ENCODE data around the gene PLCL2. TPM values are rescaled to one million over a fixed set of nuclear protein-coding genes. Genes with fewer than 3 reads are reported as not detected.

PLCL2 gene
- polyA plus RNA-seq, 6 donors from 2014 or later, result 65.7 to 92.7 (median 69.1) TPM

DNA sequence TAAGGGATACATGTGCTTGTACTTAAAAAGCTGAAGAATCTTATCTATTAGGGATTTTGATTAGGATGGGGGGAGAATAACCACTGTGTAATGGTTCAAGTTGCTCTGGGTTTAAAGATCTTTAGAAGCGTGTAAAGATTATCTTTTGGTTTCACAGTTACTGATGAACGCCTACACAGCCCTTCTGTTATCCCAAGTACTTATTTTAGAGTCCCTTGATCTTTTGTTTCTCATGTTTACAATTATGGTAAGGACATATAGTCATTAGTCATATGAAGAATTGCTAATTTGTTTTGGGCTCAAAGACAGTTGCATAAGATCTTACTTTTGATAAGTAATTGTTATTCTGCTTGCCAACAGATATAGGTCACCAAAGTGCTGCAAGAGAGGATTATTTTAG is 160.1 kb downstream of the PLCL2 start:
- Mint-ChIP-seq H3K4me1 (peaks cover 15 to 27% (median 15%) of the 10 kb centered on the region in 3 donors), H3K27me3 (no peaks in the 10 kb centered on the region), H3K4me3 (no peak overlapping the region), H3K36me3 (peaks cover 40 to 47% of the 10 kb centered on the region in 2 donors), H3K9me3 (peaks cover 0 to 5% (median 2%) of the 10 kb centered on the region in 7 donors), H3K27ac (peak overlapping the region in 1 of 6 donors; percentile 57)
- DNase-seq (no peak), ATAC-seq (ENCODE audit: low read depth in 2 of 2) (no peak)

DNA sequence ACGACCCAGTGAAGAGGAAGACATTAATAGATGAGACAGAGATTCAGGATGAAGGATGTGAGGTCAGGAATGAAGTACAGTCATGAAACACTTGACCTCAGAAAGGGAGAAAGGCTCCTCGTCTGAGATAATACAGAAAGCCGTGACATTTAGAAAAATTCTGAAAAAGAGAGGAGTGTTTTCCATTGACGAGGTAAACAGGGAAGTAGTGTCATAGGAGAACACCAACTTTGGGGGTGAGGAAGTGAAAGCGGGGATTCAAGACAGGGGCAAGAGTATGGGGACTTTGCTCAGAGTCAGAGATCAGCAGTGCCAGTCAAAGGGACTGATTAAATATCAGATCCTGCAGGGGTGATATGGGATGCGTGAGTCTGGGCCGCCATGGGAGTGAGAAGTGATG is 160.9 kb downstream of the PLCL2 start:
- peaks cover 14 to 36% (median 15%) of the 10 kb centered on the region in 3 donors for H3K4me1 Mint-ChIP-seq
- DNase-seq, result no peak
- peaks cover 0 to 7% (median 2%) of the 10 kb centered on the region in 7 donors for H3K9me3 Mint-ChIP-seq
- ATAC-seq (ENCODE audit: low read depth in 2 of 2), result no peak
- no peaks in the 10 kb centered on the region for H3K27me3 Mint-ChIP-seq
- peaks cover 40 to 47% of the 10 kb centered on the region in 2 donors for H3K36me3 Mint-ChIP-seq
- peak overlapping the region in 2 of 6 donors; percentile 40 to 89 for H3K27ac Mint-ChIP-seq
- H3K4me3 Mint-ChIP-seq, result no peak overlapping the region

DNA sequence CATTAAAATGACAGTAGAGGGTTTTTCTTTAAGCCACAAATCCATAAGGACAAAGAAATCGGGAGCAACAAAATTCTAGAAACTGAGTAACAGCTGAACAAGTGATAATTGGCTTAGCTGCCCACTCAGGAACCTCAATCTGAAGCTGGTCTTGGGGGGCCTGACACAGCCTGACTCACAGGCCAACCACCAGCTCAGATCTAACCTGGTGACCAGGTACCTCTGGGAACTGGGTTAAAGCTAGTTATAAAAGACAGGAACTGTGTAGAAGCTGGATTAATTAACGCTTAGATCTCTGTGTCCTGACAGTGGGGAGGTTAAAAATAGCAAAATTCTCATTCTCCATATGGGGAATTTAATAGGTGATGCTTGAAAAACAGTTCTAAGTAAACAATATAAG is 161.9 kb downstream of the PLCL2 start:
- peaks cover 10 to 44% (median 16%) of the 10 kb centered on the region in 3 donors for H3K4me1 Mint-ChIP-seq
- H3K4me3 Mint-ChIP-seq, result no peak overlapping the region
- peaks cover 40 to 47% of the 10 kb centered on the region in 2 donors for H3K36me3 Mint-ChIP-seq
- H3K27me3 Mint-ChIP-seq, result no peaks in the 10 kb centered on the region
- ATAC-seq (ENCODE audit: low read depth in 2 of 2) (no peak), DNase-seq (no peak)
- H3K27ac Mint-ChIP-seq, result peak overlapping the region in 1 of 6 donors; percentile 40
- peaks cover 0 to 7% (median 2%) of the 10 kb centered on the region in 7 donors for H3K9me3 Mint-ChIP-seq

DNA sequence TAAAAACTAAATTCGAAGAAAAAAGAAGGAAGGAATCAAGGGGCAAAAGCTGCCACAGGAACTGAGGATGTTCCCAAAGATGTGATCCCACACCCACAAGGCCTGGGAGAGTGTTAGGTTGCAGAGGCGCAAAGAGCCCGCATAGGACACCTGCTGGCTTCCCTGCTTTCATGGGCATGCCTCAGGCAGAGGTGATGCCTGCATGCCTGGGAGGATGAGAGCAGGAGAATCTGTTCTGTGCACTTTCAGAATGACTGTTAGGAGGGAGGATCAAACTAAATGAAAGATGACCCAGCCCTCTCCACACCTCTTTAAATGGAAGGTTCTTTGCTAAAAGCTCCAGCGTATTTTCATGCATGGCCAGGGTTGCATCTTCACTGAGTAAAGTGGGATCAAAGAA is 162.4 kb downstream of the PLCL2 start:
- no peak for ATAC-seq (ENCODE audit: low read depth in 2 of 2)
- no peaks in the 10 kb centered on the region for H3K27me3 Mint-ChIP-seq
- H3K9me3 Mint-ChIP-seq, result peaks cover 0 to 7% (median 2%) of the 10 kb centered on the region in 7 donors
- H3K4me1 Mint-ChIP-seq, result peaks cover 15 to 49% (median 21%) of the 10 kb centered on the region in 3 donors
- DNase-seq, result no peak
- H3K4me3 Mint-ChIP-seq, result no peak overlapping the region
- H3K27ac Mint-ChIP-seq, result peak overlapping the region in 1 of 6 donors; percentile 53
- peaks cover 40 to 47% of the 10 kb centered on the region in 2 donors for H3K36me3 Mint-ChIP-seq

DNA sequence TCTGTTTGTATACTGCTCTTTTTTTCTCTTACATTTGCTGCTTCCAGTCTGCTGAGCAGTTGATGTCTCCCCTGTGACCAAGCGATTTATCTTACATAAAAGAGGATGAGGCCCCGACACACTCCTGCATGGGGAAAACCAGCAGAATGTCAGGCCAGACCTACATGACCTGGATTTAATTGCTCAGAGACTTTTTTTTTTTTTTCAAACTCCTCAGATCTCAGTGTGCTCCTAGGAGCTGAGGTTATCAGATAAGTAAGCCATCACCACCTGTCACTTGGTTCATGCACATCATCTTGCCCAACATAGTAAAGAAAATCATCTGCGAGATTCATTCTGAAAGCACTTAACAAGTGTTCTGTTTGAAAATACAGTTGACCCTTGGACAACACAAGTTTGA is 163.1 kb downstream of the PLCL2 start:
- Mint-ChIP-seq H3K9me3 (peaks cover 0 to 7% (median 2%) of the 10 kb centered on the region in 7 donors), H3K36me3 (peaks cover 40 to 47% of the 10 kb centered on the region in 2 donors), H3K27ac (peak overlapping the region in 1 of 6 donors; percentile 59), H3K27me3 (no peaks in the 10 kb centered on the region), H3K4me3 (peak overlapping the region in 1 of 8 donors; percentile 58), H3K4me1 (peaks cover 20 to 56% (median 26%) of the 10 kb centered on the region in 3 donors)
- DNase-seq (no peak), ATAC-seq (ENCODE audit: low read depth in 2 of 2) (no peak)

DNA sequence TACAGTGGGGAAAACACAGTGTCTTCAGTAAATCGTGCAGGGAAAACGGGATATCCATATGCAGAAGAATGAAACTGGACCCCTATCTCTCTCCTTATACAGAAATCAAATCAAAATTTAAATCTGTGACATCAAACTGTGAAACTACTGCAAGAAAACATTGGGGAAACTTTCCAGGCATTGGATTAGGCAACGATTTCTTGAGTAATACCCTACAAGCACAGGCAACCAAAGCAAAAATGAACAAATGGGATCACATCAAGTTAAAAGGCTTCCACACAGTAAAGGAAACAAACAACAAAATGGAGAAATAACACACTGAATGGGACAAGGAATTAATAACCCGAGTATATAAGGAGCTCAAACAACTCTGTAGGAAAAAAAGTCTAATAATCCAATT is 165.3 kb downstream of the PLCL2 start:
- Mint-ChIP-seq H3K4me1 (peaks cover 32 to 67% (median 32%) of the 10 kb centered on the region in 3 donors), H3K27ac (peak overlapping the region in 1 of 6 donors; percentile 14), H3K27me3 (no peaks in the 10 kb centered on the region), H3K36me3 (peaks cover 48 to 58% of the 10 kb centered on the region in 2 donors), H3K4me3 (no peak overlapping the region), H3K9me3 (peaks cover 0 to 7% (median 2%) of the 10 kb centered on the region in 7 donors)
- no peak for DNase-seq
- ATAC-seq (ENCODE audit: low read depth in 2 of 2), result no peak

DNA sequence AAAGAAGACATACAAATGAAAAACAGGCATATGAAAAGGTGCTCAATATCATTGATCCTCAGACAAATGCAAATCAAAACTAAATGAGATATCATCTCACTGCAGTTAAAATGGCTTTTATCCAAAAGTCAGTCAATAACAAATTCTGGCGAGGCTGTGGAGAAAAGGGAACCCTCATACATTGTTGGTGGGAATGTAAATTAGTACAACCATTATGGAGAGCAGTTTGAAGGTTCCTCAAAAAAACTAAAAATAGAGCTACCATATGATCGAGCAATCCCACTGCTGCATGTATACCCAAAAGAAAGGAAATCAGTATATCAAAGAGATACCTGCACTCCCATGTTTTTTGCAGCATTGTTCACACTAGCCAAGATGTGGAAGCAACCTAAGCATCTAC is 165.8 kb downstream of the PLCL2 start:
- DNase-seq, result no peak
- Mint-ChIP-seq H3K4me3 (no peak overlapping the region), H3K27ac (peak overlapping the region in 2 of 6 donors; percentile 14 to 21), H3K9me3 (peaks cover 0 to 7% (median 2%) of the 10 kb centered on the region in 7 donors), H3K4me1 (peaks cover 29 to 62% (median 29%) of the 10 kb centered on the region in 3 donors), H3K27me3 (no peaks in the 10 kb centered on the region), H3K36me3 (peaks cover 44 to 58% of the 10 kb centered on the region in 2 donors)
- ATAC-seq (ENCODE audit: low read depth in 2 of 2), result no peak

DNA sequence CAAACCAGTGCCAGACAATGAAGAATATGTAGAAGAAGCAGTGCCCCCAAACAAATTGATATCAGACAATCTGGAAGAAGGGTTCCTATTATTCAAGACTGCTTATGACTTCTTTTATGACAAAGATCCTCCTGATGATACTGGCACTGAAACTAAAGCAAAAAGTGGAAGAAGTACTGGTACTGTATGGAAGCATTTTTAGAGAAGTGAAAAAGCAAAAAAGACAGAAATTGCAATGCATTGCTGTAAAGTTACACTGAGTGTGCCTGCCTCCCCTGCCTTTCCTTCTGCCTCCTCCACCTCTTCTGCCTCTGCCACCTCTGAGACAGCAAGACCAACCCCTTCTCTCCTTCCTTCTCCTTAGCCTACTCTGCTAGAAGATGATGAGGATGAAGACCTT is 167.6 kb downstream of the PLCL2 start:
- DNase-seq, result peak; percentile 4
- H3K4me1 Mint-ChIP-seq, result peaks cover 23 to 46% (median 24%) of the 10 kb centered on the region in 3 donors
- H3K27ac Mint-ChIP-seq, result peak overlapping the region in 2 of 6 donors; percentile 10 to 79
- peak; percentile 53 to 79 for ATAC-seq (ENCODE audit: low read depth in 2 of 2)
- H3K4me3 Mint-ChIP-seq, result no peak overlapping the region
- no peaks in the 10 kb centered on the region for H3K27me3 Mint-ChIP-seq
- H3K36me3 Mint-ChIP-seq, result peaks cover 29 to 53% of the 10 kb centered on the region in 2 donors
- H3K9me3 Mint-ChIP-seq, result peaks cover 0 to 7% (median 2%) of the 10 kb centered on the region in 7 donors

DNA sequence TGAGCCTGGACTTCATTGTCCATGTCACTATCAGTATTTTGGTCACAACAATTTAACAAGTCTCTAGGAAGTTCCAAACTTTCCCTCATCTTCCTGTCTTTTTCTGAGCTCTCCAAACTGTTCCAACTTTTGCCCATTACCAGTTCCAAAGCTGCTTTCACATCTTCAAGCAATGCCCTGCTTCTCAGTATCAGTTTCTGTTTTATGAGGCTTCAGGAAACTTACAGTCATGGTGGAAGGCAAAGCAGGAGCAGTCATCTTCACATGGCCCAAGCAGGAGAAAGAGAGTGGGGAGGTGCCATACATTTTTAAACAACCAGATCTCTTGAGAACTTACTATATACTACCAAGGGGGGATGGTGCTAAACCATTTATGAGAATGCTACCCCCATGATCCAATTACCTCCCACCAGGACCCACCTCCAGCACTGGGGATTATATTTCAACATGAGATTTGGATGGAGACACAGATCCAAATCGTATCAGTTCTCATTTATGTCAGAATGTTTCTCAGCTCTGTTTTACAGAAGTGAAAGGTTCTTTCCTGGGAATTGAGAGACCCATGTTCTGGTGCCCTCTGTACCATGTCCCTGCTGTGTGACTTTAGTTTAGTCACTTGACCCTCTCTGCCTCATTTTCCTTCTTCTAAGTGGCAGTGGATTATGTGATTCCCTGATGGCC is 169.7 kb downstream of the PLCL2 start:
- Mint-ChIP-seq H3K36me3 (peaks cover 22 to 45% of the 10 kb centered on the region in 2 donors), H3K4me3 (peak overlapping the region in 1 of 8 donors; percentile 4), H3K27ac (peak overlapping the region in 2 of 6 donors; percentile 20 to 48), H3K9me3 (peaks cover 0 to 2% (median 0%) of the 10 kb centered on the region in 7 donors), H3K27me3 (no peaks in the 10 kb centered on the region), H3K4me1 (peaks cover 24 to 56% (median 31%) of the 10 kb centered on the region in 3 donors)
- no peak for DNase-seq
- no peak for ATAC-seq (ENCODE audit: low read depth in 2 of 2)

DNA sequence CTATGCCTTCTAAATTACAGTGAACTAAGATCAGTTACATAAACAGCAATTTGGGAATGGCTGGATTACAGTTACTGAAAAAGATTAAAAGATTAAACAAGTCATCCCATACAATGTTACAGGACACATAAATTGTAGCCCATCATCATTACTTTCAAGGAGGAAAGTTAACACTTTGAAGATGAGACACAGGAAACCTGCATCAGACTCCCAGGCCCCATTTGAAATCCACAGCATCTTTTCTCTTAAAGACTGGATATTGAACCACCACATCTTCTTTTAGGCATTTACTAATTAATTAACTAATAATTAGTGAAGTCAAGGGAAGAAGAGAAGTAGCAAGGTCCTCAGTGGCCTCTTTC is 170.2 kb downstream of the PLCL2 start:
- no peaks in the 10 kb centered on the region for H3K27me3 Mint-ChIP-seq
- H3K9me3 Mint-ChIP-seq, result peaks cover 0 to 1% (median 0%) of the 10 kb centered on the region in 7 donors
- DNase-seq (no peak), ATAC-seq (ENCODE audit: low read depth in 2 of 2) (no peak)
- no peak overlapping the region for H3K4me3 Mint-ChIP-seq
- H3K4me1 Mint-ChIP-seq, result peaks cover 27 to 52% (median 31%) of the 10 kb centered on the region in 3 donors
- peak overlapping the region in 3 of 6 donors; percentile 20 to 58 (median 48) for H3K27ac Mint-ChIP-seq
- H3K36me3 Mint-ChIP-seq, result peaks cover 26 to 45% of the 10 kb centered on the region in 2 donors

DNA sequence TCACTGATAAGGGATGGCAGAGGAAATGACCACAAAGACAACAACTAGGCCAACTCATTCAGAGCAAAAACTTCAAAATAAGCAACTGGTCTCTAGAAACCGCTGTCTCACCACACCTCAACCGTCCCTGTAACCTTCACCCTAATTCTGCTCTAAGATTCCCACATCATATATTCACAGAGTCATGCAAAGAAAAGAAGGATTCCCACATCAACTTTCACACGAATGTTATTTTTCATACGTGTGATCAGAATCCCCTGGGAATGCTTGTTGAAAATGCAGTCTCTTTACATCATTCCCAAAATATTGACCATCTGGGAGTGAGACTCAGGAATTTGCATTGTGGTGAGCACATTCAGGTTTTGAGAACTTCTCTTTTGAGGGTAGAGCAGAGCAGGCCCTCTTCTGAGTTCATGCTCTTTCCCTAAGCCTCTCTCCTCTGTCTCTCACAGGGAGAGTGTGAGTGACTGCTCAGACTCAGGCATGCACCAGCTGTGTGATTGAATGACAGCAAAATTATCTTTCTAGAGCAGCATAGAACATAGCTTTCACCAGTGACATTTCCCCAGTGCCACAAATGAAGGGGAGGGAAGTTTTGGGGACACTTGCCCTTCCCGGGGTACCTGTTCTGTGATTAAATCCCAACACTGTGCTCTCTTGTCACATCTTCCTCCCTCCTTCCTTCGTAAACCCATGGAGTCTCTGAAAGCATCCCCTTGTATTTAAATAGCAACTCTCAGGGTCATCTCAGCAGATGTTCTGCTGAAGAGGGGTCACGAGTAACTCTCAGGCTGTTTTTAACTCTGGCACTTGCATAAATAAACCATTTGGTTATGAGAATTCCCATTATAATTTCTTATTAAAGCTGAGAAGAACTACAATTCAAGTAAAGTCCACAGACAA is 170.9 kb downstream of the PLCL2 start:
- H3K36me3 Mint-ChIP-seq, result peaks cover 26 to 45% of the 10 kb centered on the region in 2 donors
- peaks cover 27 to 46% (median 31%) of the 10 kb centered on the region in 3 donors for H3K4me1 Mint-ChIP-seq
- peak overlapping the region in 2 of 6 donors; percentile 19 to 58 for H3K27ac Mint-ChIP-seq

DNA sequence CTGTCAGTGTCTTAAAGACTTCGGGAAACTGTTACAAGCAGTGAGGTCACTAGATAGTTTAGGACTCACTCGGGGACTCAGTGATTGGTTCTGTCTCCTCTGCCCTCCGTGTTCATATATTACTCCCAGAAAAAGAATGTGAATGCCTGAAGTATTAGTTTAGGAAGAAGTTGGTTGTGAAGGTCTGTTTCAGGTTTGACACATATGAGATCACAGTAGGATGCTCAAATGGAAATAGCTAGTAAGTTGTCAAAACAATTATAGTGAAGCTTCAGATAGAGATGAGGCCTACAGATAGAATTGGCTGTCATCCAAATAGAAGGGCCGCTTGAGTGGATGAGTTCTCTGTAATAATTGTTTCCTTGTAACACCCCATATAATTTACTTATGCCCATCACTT is 172.6 kb downstream of the PLCL2 start:
- Mint-ChIP-seq H3K36me3 (peaks cover 26 to 45% of the 10 kb centered on the region in 2 donors), H3K27me3 (no peaks in the 10 kb centered on the region), H3K9me3 (no peaks in the 10 kb centered on the region), H3K4me3 (no peak overlapping the region), H3K4me1 (peaks cover 20 to 35% (median 21%) of the 10 kb centered on the region in 3 donors), H3K27ac (no peak overlapping the region)
- no peak for DNase-seq
- no peak for ATAC-seq (ENCODE audit: low read depth in 2 of 2)

More for the DNA sequence above, 170.9 kb downstream of the PLCL2 start:
- no peaks in the 10 kb centered on the region for H3K9me3 Mint-ChIP-seq
- no peaks in the 10 kb centered on the region for H3K27me3 Mint-ChIP-seq
- no peak overlapping the region for H3K4me3 Mint-ChIP-seq
- no peak for ATAC-seq (ENCODE audit: low read depth in 2 of 2)
- no peak for DNase-seq

DNA sequence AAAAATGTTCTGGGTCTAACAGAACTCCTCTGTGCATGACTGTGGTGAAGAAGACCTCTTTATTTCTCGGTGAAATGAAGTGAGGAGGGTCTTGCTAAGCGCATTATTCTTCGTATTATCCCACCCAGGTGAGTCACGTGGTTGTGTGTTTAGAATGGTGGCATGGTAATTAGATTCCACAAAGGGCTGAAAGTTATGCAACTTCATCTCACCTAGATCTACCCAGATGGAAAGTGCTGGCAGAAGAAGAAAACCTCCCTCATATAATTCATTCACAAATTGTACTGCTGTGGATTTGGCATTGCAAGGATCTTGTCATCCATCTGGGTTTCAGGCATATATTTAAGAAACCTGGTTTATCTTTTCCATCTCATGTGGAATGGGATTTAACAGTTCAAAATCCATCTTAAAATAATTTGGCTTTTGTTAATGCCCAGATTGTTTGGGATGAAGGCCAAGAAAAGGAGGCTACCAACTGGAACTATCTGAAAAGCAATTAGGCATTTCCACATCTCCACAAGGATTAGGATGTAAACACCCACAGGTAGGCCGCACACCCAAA is 175.3 kb downstream of the PLCL2 start:
- peaks cover 6 to 22% (median 16%) of the 10 kb centered on the region in 3 donors for H3K4me1 Mint-ChIP-seq
- ATAC-seq (ENCODE audit: low read depth in 2 of 2), result no peak
- H3K27ac Mint-ChIP-seq, result no peak overlapping the region
- peaks cover 0 to 5% (median 2%) of the 10 kb centered on the region in 7 donors for H3K9me3 Mint-ChIP-seq
- peaks cover 14 to 36% of the 10 kb centered on the region in 2 donors for H3K36me3 Mint-ChIP-seq
- H3K4me3 Mint-ChIP-seq, result no peak overlapping the region
- no peak for DNase-seq
- no peaks in the 10 kb centered on the region for H3K27me3 Mint-ChIP-seq

Data from naive B cell (primary cell).